ENCODE data around the gene CENPP. TPM values are rescaled to one million over a fixed set of nuclear protein-coding genes. Genes with fewer than 3 reads are reported as not detected.
"Not testable (repeated sequence)": the region's sequence is repeated elsewhere in the genome, so short reads cannot be mapped to it uniquely, and the experiment has no call there.

The CENPP gene
- polyA plus RNA-seq, 1 donor: 8.8 TPM

- DNase-seq: no peak
Measured at GRCh38 chr9:92614763-92615461, 289.2 kb downstream of the CENPP start.

- no peak for DNase-seq
Measured at GRCh38 chr9:92615790-92616189, 290.0 kb downstream of the CENPP start.

- no peak for DNase-seq
Measured at GRCh38 chr9:92616199-92616641, 290.5 kb downstream of the CENPP start.

- DNase-seq: no peak
Measured at GRCh38 chr9:92616655-92617111, 290.9 kb downstream of the CENPP start.

DNA sequence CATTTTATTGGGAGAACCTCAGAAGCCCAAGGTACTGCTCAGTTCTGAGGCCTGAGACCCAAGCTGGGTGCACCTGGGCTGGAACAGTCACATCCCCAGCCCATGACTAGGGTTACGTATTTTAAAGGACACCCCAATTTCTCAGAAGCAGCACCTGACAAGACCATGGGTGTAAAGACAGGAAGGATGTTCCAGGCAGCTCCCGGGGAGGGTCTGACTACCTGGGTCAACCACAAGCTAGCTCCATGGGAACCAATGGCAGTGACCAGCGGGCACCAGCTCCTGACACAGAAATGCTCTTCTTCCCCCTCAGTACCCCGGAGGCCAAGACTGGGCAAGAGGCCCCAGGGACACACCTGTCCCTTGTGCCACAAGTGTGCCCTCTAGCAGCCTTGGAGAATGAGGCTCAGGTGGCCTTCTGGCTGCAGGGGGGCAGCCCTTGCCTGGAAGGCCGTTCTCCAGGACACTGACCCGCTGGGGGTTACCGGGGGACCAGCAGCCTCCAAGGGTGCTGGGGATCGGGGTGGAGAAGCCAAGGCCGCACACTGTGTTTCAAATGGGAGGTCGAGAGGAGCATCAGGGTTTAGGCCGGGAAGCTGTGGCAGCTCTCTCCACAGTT, 291.6 kb downstream of the CENPP start:
- no peak for DNase-seq

DNA sequence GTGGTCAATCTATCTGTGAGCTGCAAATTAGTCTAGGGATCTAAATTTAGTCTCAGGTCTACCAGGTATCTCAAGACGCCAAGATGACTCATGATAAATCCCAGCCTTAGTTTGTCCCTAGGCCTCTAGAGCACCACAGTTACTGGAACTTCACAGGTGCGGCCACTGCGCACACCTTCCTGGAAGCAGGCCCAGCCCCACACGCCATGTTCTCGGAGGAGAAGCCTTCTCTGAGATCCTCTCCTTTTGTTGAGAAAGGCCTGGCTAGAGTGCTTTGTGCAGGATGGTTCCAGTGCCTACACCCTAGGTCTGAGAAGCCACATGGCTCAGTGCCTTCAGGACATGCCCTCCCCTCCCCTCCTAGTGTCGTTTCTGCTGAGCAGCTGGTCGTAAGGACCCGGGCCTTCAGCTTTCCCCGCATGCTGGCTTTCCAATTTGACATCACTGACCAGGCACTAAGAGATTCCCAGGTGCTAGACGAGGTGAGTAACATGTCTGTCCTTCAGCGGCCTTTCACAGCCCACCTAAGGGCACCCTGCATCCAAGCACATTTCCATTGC, 292.3 kb downstream of the CENPP start:
- DNase-seq: no peak

GRCh38 chr9:92618633-92619225, 293.0 kb downstream of the CENPP start:
- no peak for DNase-seq

DNA sequence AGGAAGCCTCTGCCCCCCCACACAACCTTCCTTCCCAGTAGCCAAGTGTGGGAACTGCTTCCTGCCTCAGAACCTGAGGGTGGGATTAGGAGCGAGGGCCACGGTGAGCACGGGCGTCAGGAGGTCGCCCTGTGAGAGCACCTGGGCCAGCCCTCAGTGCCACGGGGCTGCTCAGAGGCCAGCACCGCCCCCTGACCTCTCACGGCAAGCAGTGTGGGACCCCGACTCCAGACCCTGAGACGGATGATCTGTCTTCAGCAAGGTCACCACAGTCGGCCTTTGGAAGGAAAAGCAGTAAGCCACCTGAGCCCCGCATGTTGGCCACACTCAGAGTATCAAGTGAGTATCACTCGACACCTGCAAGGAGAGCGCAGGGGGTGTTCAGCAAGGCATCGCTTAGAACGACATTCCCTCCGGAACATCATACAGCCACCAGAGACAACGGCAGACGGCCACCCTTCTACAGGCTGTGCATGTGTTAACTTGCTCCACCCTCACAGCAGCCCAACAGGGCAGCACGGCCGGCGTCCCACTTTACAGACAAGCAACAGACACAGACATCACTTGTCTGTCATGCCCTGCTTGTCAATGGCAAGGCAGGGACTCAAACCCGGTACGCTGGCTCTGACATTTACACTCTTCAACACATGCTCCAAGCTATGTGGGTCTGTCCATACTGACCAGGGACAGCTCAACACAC, 294.0 kb downstream of the CENPP start:
- no peak for DNase-seq

DNA sequence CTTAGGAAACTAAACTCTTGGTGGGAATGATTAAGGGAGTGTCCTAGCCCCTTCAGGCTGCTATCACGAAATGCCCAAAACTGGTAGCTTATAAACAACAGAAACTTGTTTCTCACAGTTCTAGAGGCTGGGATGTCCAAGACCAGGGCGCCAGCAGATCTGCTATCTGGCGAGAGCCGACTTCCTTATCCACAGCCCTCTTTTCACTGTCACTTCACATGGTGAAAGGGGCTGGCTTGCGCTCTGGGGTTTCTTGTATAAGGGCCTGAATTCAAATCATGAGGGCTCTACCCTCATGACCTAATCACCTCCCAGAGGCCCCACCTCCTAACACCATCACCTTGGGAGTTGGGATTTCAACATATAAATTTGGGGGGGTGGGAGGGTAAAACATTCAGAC, 295.1 kb downstream of the CENPP start:
- DNase-seq: no peak

DNA sequence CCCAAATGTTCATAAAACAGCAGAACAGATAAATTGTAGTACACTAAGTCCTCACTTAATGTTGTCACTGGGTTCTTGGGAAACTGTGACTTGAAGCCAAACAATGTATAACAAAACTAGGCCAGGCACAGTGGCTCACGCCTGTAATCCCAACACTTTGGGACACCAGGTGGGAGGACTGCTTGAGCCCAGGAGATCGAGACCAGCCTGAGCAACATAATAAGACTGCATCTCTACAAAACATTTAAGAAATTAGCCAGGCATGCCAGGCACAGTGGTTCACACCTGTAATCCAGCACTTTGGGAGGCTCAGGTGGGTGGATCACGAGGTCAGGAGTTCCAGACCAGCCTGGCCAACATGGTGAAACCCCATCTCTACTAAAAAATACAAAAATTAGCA, 298.2 kb downstream of the CENPP start:
- not testable (repeated sequence) for DNase-seq

GRCh38 chr9:92626484-92626883, 300.7 kb downstream of the CENPP start:
- no peak for DNase-seq

DNA sequence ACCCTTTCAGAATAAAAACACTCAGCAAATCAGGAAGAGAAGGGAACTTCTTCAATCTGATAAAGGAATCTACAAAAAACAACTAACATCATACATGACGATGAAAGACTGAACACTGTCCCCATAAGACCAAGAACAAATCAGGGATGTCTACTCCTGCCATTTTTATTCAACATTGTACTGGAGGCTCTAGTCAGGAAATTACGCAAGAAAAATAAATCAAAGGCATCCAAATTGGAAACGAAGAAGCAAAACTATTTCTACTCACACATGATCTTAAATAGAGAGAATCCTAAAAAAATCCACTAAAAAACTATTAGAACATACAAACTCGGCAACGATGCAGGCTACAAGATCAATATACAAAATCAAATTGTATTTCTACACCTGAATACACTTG, 301.9 kb downstream of the CENPP start:
- no peak for DNase-seq

DNA sequence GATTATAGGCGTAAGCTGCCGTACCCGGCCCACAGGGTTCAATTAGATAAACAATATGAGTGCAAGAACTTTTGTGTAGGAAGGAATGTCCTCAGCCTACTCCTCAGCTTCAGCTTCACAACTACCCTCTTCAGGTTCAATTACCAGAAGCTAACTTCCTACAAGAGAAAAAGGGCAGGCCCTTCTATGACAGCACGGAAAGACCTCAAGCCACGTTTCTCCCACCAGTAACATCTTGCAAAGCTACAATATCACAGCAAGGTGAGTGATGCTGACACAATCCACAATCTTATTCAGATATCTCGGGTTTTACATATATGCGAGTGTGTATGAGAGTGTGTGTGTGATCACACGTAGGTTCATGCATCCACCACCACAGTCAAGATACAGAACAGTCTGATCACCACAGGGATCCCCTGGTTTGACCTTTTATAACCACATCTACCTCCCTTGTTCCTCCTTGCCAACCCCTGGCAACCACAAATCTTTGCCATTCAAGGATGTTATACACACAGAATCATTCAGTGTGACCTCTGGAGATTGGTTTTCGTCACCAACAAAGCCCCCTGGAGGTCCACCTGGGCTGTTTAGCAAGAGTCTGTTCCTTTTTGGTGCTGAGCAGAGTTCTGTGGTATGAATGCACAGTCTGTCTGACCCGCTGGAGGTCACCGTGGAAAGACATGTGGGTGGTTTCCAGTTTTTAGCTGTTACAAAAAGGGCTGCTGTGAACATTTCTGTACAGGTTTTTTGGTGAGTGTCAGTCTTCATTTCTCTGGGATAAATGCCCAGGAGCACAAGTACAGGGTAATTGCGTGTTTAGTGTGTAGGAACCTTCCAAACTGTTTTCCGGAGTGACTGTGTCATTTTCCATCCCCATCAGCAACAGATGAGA, 305.9 kb downstream of the CENPP start:
- DNase-seq: no peak

- no peak for DNase-seq
Measured at GRCh38 chr9:92632641-92633040, 306.9 kb downstream of the CENPP start.

DNA sequence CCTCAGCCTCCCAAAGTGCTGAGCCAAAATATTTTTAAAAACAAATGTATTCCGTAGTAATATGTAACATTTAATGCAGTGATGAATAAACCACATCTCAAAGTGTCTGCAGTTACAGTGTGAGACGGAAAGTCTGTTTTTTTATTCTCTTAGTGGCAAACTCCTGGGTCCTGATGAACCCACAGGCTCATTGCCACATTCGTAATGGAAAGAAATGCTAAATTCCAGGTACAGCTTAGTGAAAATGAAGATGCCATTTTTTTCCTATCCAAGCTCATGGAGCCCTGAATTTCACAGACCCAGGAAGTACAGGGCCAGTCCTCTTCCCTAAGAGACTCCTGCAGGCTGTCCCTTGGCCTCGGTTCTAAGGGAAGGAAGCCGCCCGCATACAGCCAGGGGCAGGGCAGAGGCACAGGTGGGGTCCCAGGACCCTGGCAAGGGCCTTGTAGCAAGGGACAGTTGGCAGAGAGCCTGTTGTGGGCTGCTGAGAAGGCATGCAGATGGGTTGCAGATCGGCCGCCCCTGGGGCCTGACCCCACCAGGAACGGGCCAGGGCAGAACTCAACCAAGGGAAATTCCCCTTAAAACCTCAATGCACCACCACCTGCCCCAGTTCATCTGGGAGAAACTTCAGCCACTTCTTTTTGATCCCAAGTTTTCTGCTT, 308.0 kb downstream of the CENPP start:
- no peak for DNase-seq

DNA sequence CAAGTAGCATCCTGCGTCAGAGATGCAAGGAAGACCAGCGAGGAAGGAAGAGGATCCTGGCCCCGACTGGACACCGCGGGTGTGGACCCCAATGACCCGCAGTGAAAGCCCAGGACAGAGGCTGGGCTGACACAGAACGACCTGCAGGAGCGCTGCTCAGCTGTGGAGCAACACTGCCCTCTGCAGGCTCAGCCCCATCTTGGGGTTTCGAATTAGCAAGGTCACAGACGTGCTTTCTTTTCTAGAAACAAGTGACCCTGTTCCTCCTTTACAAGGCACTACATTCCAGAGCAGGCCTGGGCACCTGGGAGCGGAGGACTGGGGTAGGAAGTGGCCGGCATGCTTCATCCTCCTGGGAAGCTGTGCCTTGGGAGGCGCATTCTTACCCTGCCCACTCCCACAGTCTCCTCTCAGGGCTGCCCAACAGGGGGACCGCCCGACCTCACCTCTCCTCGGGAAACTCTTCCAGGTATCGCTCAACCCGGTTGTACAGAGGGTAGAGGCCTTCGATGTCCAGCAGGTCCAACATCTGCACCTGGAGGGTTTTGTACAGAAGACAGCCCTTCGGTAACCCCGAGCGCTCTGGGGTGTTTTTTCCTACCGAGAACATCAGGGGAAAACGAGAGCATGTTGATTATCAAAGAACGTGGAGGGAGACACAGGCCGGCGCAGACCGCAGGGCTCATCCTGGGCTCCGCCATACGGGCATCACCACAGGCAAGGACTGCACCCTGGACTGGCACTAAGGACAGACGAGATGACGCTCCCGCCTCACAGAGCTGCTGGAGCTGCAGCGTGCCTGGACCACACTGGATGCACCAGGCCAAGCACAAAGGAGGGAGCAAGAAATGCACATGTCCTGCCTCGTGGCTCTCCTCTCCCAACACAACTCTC, 309.2 kb downstream of the CENPP start:
- peak; percentile 63 for DNase-seq

GRCh38 chr9:92635760-92636159, 310.0 kb downstream of the CENPP start:
- no peak for DNase-seq

GRCh38 chr9:92636627-92637026, 310.9 kb downstream of the CENPP start:
- no peak for DNase-seq

- no peak for DNase-seq
Measured at GRCh38 chr9:92637326-92637725, 311.6 kb downstream of the CENPP start.

Measured in left kidney (tissue), 2 donors.